Fibroblast of pulmonary artery (primary cell): Measurements from ENCODE around the gene TCF7.
"Not testable (repeated sequence)": the region's sequence is repeated elsewhere in the genome, so short reads cannot be mapped to it uniquely, and the experiment has no call there.

Source experiments
- DNase-seq: peaks from one replicate; pipeline ENCODE4 v3.0.0-alpha.2; 2010; ENCODE audit warnings: low read depth
- H3K4me3 ChIP-seq: replicated peaks from 2 replicates; pipeline ENCODE4 v1.5.1; 2011; ENCODE audit warnings: low read depth, mild to moderate bottlenecking, control low read depth, low read length, moderate library complexity
- TF ChIP-seq, protein P1 (sequence below): IDR thresholded peaks from 2 replicates; pipeline ENCODE4 v1.5.1; 2011; ENCODE audit warnings: mild to moderate bottlenecking, control low read depth, low read length, inconsistent platforms; ENCODE audit errors: missing control alignments

The TCF7 gene

DNA sequence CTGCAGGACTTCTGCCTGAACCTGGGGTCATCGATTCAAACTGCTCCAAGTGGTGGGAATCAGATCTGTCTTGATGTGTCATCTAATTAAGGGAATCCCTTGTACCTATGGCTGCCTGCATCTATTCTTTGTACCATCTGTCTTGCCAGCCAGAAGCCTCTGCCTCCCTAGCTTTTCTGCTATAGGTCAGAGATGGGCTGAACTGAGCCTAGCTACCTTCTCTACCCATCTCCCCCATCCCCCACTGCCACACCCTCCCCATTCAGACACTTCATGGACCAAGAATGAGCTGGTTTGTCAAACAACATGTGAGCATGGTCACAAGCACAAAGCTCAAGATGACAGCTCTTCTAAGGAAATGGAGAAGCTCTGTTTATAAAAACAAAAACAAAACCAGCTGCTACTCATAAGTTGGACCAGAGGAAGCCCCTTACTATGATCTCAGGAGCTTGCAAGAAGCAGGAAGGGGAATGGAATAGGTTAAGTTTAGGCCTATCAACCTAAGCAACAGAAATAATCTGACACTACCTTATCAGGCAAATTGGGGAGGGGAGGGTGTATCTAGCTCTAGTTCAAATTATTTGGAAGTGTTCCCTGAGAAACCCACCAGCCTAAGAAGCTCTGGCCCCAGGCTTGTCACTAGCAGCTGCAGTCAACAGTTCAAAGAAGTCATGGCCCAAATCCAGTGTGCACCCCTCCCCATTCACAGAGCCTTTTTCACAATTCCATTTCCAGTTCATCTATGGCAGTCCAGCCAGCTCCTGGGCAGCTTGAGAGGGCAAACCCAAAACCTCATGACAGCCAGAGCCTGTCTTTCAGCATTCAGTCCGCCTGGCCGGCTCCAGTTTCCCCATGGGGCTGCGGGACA, 32.4 kb downstream of the TCF7 start:
- no peak overlapping the region for H3K4me3 ChIP-seq
- TF ChIP-seq, protein P1, sequence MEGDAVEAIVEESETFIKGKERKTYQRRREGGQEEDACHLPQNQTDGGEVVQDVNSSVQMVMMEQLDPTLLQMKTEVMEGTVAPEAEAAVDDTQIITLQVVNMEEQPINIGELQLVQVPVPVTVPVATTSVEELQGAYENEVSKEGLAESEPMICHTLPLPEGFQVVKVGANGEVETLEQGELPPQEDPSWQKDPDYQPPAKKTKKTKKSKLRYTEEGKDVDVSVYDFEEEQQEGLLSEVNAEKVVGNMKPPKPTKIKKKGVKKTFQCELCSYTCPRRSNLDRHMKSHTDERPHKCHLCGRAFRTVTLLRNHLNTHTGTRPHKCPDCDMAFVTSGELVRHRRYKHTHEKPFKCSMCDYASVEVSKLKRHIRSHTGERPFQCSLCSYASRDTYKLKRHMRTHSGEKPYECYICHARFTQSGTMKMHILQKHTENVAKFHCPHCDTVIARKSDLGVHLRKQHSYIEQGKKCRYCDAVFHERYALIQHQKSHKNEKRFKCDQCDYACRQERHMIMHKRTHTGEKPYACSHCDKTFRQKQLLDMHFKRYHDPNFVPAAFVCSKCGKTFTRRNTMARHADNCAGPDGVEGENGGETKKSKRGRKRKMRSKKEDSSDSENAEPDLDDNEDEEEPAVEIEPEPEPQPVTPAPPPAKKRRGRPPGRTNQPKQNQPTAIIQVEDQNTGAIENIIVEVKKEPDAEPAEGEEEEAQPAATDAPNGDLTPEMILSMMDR = no peak
- DNase-seq = no peak

- no peak overlapping the region for H3K4me3 ChIP-seq
- no peak for DNase-seq
- TF ChIP-seq, protein P1 = no peak
Measured at GRCh38 chr5:134148316-134148715, 33.8 kb downstream of the TCF7 start.

- no peak for DNase-seq
- TF ChIP-seq, protein P1 = no peak
- no peak overlapping the region for H3K4me3 ChIP-seq
Measured at GRCh38 chr5:134148986-134149539, 34.6 kb downstream of the TCF7 start.

GRCh38 chr5:134149571-134150303, 35.3 kb downstream of the TCF7 start:
- TF ChIP-seq, protein P1 = no peak
- no peak overlapping the region for H3K4me3 ChIP-seq
- DNase-seq = peak; percentile 61

DNA sequence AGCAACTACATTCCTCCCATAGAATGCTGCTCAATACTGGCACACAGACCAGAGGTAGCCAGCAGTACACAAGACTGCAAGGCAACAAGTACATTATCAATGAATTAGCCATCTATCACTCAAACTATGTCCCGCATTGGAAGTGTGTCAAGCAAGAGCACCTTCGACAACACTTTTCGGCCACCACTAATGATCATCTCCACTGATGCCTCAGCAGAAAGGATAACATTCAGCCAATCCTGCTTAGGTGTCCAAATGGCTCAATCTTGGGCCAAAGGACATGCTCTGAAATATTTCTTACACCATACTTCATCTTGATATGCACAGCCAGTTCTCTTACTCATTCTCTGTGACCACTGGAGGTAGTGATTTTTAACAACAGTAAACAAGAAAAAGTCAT, 37.2 kb downstream of the TCF7 start:
- TF ChIP-seq, protein P1 = no peak
- no peak for DNase-seq
- H3K4me3 ChIP-seq = no peak overlapping the region

GRCh38 chr5:134152173-134152832, 37.8 kb downstream of the TCF7 start:
- H3K4me3 ChIP-seq, DNase-seq: not testable (repeated sequence)

GRCh38 chr5:134153241-134153640, 38.8 kb downstream of the TCF7 start:
- DNase-seq = no peak
- TF ChIP-seq, protein P1 = no peak
- no peak overlapping the region for H3K4me3 ChIP-seq
